A549 (cell line): Measurements from ENCODE around the gene ADD2.

Experiments
- CHD2 ChIP-seq: fragments of 150-350 bp; IDR thresholded peaks from 2 replicates; pipeline ENCODE4 v1.6.1; 2014; ENCODE audit warnings: low read length; ENCODE audit not compliant: partially characterized antibody
- JUNB ChIP-seq: fragments of >200 bp; sonication (Bioruptor Twin); formaldehyde crosslinking; IDR thresholded peaks from 2 replicates; pipeline ENCODE4 v1.6.1; 2016
- POLR2A ChIP-seq: IDR thresholded peaks from 2 replicates; pipeline ENCODE4 v1.6.1; 2012; ENCODE audit warnings: mild to moderate bottlenecking, low read length
- POLR2AphosphoS2 ChIP-seq: conservative IDR thresholded peaks from 2 replicates; pipeline ENCODE4 v1.6.1; 2012; ENCODE audit warnings: low read length, improper control_type of control experiment, inconsistent platforms
- RAD21 ChIP-seq, 2 experiments: fragments of >200 bp in 1 of 2; sonication (Bioruptor Twin) in 1 of 2; formaldehyde crosslinking in 1 of 2; IDR thresholded peaks in 1 of 2; conservative IDR thresholded peaks in 1 of 2; 2 replicates in 1 of 2; 3 replicates in 1 of 2; pipeline ENCODE4 v1.6.1; 2012 to 2018; ENCODE audit warnings: inconsistent platforms in 1 of 2
- RFX5 ChIP-seq: fragments of 450-650 bp; IDR thresholded peaks from 2 replicates; pipeline ENCODE4 v1.7.1; 2014; ENCODE audit warnings: antibody characterized with exemption, mild to moderate bottlenecking, moderate library complexity
- ZSCAN20 ChIP-seq: fragments of 250-450 bp; sonication (Bioruptor Pico); IDR thresholded peaks from 2 replicates; pipeline ENCODE4 v1.8.0; 2022; ENCODE audit warnings: mild to moderate bottlenecking, moderate library complexity
- TF ChIP-seq, protein P1 (sequence below): fragments of >200 bp; sonication (Bioruptor Twin); formaldehyde crosslinking; IDR thresholded peaks from 3 replicates; pipeline ENCODE4 v1.5.1; 2016
- TF ChIP-seq, protein P2 (sequence below): fragments of 200-600 bp; sonication (generic); IDR thresholded peaks from 2 replicates; pipeline ENCODE4 v1.6.1; 2016; ENCODE audit warnings: antibody characterized with exemption, mild to moderate bottlenecking, moderate library complexity

DNA sequence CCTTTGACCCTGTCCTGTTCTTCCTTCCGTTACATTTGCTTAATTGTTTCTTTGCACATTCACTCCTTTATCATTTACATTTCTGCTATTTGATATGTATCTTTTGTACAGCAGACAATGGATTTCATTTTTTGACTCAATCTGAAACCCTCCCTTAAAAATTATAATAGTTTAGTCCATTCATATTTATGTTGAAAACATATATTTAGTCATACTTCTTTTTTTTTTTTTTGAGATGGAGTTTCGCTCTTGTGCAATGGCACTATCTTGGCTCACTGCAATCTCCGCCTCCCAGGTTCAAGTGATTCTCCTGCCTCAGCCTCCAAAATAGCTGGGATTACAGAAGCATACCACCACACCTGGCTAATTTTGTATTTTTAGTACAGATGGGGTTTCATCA is 119.0 kb downstream of the ADD2 start:
- TF ChIP-seq POLR2A (no peak), RAD21 (conservative IDR thresholded peaks at IDR 0.05 in 1 of 2, IDR thresholded peaks at IDR 0.05 in 1 of 2) (no peak), CHD2 (no peak), JUNB (no peak), ZSCAN20 (no peak), POLR2AphosphoS2 (no peak), RFX5 (no peak)
- TF ChIP-seq, protein P1, sequence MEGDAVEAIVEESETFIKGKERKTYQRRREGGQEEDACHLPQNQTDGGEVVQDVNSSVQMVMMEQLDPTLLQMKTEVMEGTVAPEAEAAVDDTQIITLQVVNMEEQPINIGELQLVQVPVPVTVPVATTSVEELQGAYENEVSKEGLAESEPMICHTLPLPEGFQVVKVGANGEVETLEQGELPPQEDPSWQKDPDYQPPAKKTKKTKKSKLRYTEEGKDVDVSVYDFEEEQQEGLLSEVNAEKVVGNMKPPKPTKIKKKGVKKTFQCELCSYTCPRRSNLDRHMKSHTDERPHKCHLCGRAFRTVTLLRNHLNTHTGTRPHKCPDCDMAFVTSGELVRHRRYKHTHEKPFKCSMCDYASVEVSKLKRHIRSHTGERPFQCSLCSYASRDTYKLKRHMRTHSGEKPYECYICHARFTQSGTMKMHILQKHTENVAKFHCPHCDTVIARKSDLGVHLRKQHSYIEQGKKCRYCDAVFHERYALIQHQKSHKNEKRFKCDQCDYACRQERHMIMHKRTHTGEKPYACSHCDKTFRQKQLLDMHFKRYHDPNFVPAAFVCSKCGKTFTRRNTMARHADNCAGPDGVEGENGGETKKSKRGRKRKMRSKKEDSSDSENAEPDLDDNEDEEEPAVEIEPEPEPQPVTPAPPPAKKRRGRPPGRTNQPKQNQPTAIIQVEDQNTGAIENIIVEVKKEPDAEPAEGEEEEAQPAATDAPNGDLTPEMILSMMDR: no peak
- TF ChIP-seq, protein P2, sequence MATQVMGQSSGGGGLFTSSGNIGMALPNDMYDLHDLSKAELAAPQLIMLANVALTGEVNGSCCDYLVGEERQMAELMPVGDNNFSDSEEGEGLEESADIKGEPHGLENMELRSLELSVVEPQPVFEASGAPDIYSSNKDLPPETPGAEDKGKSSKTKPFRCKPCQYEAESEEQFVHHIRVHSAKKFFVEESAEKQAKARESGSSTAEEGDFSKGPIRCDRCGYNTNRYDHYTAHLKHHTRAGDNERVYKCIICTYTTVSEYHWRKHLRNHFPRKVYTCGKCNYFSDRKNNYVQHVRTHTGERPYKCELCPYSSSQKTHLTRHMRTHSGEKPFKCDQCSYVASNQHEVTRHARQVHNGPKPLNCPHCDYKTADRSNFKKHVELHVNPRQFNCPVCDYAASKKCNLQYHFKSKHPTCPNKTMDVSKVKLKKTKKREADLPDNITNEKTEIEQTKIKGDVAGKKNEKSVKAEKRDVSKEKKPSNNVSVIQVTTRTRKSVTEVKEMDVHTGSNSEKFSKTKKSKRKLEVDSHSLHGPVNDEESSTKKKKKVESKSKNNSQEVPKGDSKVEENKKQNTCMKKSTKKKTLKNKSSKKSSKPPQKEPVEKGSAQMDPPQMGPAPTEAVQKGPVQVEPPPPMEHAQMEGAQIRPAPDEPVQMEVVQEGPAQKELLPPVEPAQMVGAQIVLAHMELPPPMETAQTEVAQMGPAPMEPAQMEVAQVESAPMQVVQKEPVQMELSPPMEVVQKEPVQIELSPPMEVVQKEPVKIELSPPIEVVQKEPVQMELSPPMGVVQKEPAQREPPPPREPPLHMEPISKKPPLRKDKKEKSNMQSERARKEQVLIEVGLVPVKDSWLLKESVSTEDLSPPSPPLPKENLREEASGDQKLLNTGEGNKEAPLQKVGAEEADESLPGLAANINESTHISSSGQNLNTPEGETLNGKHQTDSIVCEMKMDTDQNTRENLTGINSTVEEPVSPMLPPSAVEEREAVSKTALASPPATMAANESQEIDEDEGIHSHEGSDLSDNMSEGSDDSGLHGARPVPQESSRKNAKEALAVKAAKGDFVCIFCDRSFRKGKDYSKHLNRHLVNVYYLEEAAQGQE: no peak
